ENCODE results near the gene UBL4A. TPM values are rescaled to one million over a fixed set of nuclear protein-coding genes. Genes with fewer than 3 reads are reported as not detected.

The UBL4A gene
- total and polyA plus RNA-seq, 12 donors = 33.1 to 69.4 (median 49.5) TPM

DNA sequence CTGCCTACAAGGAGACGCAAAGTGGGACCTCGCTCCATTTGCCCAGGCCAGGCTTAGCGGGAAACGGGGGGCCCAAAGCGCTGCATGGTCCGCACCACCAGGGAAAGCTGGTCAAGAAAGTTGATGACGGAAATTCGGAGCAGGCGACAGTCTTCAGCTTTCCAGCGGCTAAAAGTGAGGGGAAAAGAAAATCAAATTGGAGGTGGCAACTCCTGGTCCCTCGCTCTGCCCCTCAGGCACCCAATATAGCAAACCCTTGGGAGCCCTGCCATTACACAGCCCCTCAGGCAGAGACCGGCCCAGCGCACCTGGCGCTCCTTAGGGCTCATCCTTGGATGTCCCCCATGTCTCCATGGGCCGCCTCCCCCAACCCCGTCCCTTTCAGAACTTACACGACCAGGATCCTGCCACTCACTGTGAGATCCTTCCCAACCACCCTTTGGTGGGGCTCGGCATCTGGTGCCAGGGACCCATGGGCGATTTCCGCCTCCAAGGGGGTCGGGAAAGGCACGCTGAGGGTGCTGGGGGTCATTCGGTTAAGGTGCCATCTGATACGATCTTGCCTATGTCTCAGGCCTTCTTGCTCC is 8.4 kb downstream of the UBL4A start:
- peaks cover 0 to 1% (median 0%) of the 10 kb centered on the region in 9 donors for H3K36me3 ChIP-seq
- peak overlapping the region; percentile 14 to 61 (median 55) for H3K4me3 ChIP-seq
- WGBS, 2 donors = 60 to 70% methylated on average over 17 to 24 of the region's 24 CpGs
- intact Hi-C loops (cut with DNase I) = loop anchor here in 1 of 10 donors (5.0 kb wide), 1 partner anchor 41 kb away; the partner anchor contains the start of gene GDI1
- DNase-seq (no peak), ATAC-seq (no peak)
- H3K27ac ChIP-seq = peak overlapping the region in 8 of 10 donors; percentile 69 to 86 (median 85)
- no peak for TF ChIP-seq CTCF (IDR thresholded peaks at IDR 0.05)
- H3K9me3 ChIP-seq = no peaks in the 10 kb centered on the region
- peaks cover 0 to 7% (median 0%) of the 10 kb centered on the region in 7 donors for H3K27me3 ChIP-seq
- H3K4me1 ChIP-seq = peaks cover 0 to 14% (median 2%) of the 10 kb centered on the region in 9 donors

GRCh38 chrX:154476821-154477220 is 9.6 kb downstream of the UBL4A start:
- no peak for DNase-seq
- H3K36me3 ChIP-seq = peaks cover 0 to 6% (median 0%) of the 10 kb centered on the region in 9 donors
- peaks cover 0 to 7% (median 0%) of the 10 kb centered on the region in 7 donors for H3K27me3 ChIP-seq
- TF ChIP-seq CTCF (IDR thresholded peaks at IDR 0.05) = no peak
- 85 to 89% methylated on average over 8 of the region's 8 CpGs for WGBS, 2 donors
- no peak for ATAC-seq
- intact Hi-C loops (cut with DNase I) = loop anchor here in 1 of 10 donors (5.0 kb wide), 1 partner anchor 40 kb away; the partner anchor contains the start of gene GDI1
- no peak overlapping the region for H3K27ac ChIP-seq
- no peaks in the 10 kb centered on the region for H3K9me3 ChIP-seq
- no peak overlapping the region for H3K4me3 ChIP-seq
- H3K4me1 ChIP-seq = peaks cover 0 to 14% (median 2%) of the 10 kb centered on the region in 9 donors

GRCh38 chrX:154473683-154474082 is 12.7 kb downstream of the UBL4A start:
- ATAC-seq (no peak), DNase-seq (no peak)
- peaks cover 0 to 7% (median 0%) of the 10 kb centered on the region in 7 donors for H3K27me3 ChIP-seq
- intact Hi-C loops (cut with DNase I) = no loop called here
- H3K9me3 ChIP-seq = no peaks in the 10 kb centered on the region
- H3K4me1 ChIP-seq = peaks cover 0 to 6% (median 0%) of the 10 kb centered on the region in 9 donors
- TF ChIP-seq CTCF (IDR thresholded peaks at IDR 0.05) = no peak
- 72 to 78% methylated on average over 7 of the region's 7 CpGs for WGBS, 2 donors
- H3K27ac ChIP-seq = no peak overlapping the region
- H3K36me3 ChIP-seq = peaks cover 0 to 37% (median 0%) of the 10 kb centered on the region in 9 donors
- H3K4me3 ChIP-seq = no peak overlapping the region

DNA sequence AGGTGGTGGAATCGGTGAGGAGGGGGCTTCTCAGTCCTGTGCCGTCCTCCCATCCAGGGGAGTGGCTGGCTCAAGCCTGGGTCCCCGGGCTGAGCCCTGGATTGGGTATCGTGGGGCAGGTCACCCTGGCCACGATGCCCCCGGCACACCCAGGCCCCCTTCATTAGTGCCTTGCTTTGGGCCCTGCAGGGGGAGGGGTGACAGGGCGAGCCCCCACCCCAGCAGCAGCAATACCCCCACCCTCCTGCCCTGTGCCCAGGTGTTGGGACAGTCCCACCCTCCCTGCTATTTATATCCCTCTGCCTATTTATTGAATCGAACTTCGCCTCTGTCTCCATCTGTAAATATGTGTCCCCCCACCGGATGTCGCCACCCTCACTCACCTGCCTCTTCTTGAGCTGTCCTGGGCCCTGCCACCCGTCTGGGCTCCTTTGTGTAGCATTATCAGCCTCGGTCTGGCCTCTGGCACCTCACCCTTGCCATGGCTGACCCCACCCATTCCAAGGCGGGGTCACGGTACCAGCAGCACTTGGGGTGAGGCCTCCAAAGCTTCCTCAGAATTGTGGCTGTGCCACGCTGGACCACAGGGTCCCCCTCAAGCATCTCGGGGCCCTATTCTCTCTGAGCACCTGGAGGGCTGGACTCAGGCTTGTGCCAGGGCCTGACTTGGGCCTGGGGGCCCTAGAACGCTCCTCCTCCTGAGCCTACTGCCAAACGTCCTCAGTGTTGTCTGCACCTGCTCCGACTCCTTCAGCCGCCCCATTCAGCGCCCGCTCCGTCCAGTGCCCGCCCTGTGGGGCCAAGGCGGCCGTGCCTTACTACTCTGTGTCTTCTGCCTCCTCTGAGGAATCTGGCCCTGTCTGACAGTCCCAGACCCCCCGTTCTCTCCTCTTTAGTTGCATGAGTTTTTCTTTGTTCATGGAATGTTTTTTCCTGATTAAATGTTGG is 13.5 kb downstream of the UBL4A start:
- no peak for DNase-seq
- H3K9me3 ChIP-seq = no peaks in the 10 kb centered on the region
- intact Hi-C loops (cut with DNase I) = no loop called here
- no peak for ATAC-seq
- H3K27ac ChIP-seq = no peak overlapping the region
- no peak for TF ChIP-seq CTCF (IDR thresholded peaks at IDR 0.05)
- 82 to 89% methylated on average over 22 to 28 of the region's 28 CpGs for WGBS, 2 donors
- H3K4me3 ChIP-seq = no peak overlapping the region
- H3K4me1 ChIP-seq = peaks cover 0 to 2% (median 0%) of the 10 kb centered on the region in 9 donors
- H3K27me3 ChIP-seq = peaks cover 0 to 7% (median 0%) of the 10 kb centered on the region in 7 donors
- peaks cover 0 to 44% (median 0%) of the 10 kb centered on the region in 9 donors for H3K36me3 ChIP-seq
